PC-3 (cell line): Measurements from ENCODE around the gene PACSIN2. TPM values are rescaled to one million over a fixed set of nuclear protein-coding genes. Genes with fewer than 3 reads are reported as not detected.
"Not testable (repeated sequence)": the region's sequence is repeated elsewhere in the genome, so short reads cannot be mapped to it uniquely, and the experiment has no call there.

Source experiments
- ATAC-seq: fragments of 200-7000 bp; cut with Tn5 transposase; 2 replicates; pipeline ENCODE4 v1.9.1; 2020; ENCODE audit warnings: mild to moderate bottlenecking, moderate library complexity
- BruUV-seq: library from RNA; stranded (reverse); fragments of 400-500 nt; replicated peaks from 2 replicates; lab custom pipeline; 2021; lab: Mats Ljungman, UMichigan
- CTCF ChIA-PET: fragments of 300-600 bp; sonication (Branson Sonifier 250); formaldehyde crosslinking; loops from one replicate; lab custom pipeline; 2022; ENCODE audit warnings: antibody characterized with exemption; lab: Charles Lee
- POLR2A ChIA-PET: fragments of 300-600 bp; sonication (Branson Sonifier 250); formaldehyde crosslinking; loops from one replicate; lab custom pipeline; 2022; ENCODE audit warnings: antibody characterized with exemption; ENCODE audit not compliant: unreplicated experiment; lab: Charles Lee
- DNase-seq: peaks from one replicate; pipeline ENCODE4 v3.0.0-alpha.2; 2015
- H2AFZ ChIP-seq: fragments of 300-600 bp; sonication (generic); 2 replicates; pipeline ENCODE4 v1.6.0; 2016; ENCODE audit warnings: antibody characterized with exemption, low read length
- H3F3A ChIP-seq: fragments of 300-600 bp; sonication (generic); one replicate; pipeline ENCODE4 v1.6.0; 2017; ENCODE audit warnings: antibody characterized with exemption, low read length, control low read depth, mild to moderate bottlenecking; ENCODE audit not compliant: unreplicated experiment
- H3K27ac ChIP-seq: fragments of 300-600 bp; sonication (generic); 2 replicates; pipeline ENCODE4 v1.5.1; 2016; ENCODE audit warnings: mild to moderate bottlenecking, low read length
- H3K27me3 ChIP-seq: fragments of 300-600 bp; sonication (generic); 2 replicates; pipeline ENCODE4 v1.6.1; 2016; ENCODE audit warnings: low read length, mixed read lengths
- H3K36me3 ChIP-seq: fragments of 300-600 bp; sonication (generic); 2 replicates; pipeline ENCODE4 v1.6.1; 2016; ENCODE audit warnings: low read depth, mixed run types, low read length, mixed read lengths
- H3K4me1 ChIP-seq: fragments of 300-600 bp; sonication (generic); 2 replicates; pipeline ENCODE4 v1.5.1; 2016; ENCODE audit warnings: low read length; ENCODE audit not compliant: insufficient read depth
- H3K4me2 ChIP-seq: fragments of 300-600 bp; sonication (generic); 2 replicates; pipeline ENCODE4 v1.6.0; 2016; ENCODE audit warnings: low read length
- H3K4me3 ChIP-seq: fragments of 300-600 bp; sonication (generic); 2 replicates; pipeline ENCODE4 v1.5.1; 2016; ENCODE audit warnings: mild to moderate bottlenecking, low read length, mixed read lengths
- H3K79me2 ChIP-seq: fragments of 300-600 bp; sonication (generic); 2 replicates; pipeline ENCODE4 v1.6.1; 2017; ENCODE audit warnings: low read length, mixed read lengths
- H3K9ac ChIP-seq: fragments of 300-600 bp; sonication (generic); 2 replicates; pipeline ENCODE4 v1.6.0; 2016; ENCODE audit warnings: mild to moderate bottlenecking, low read length
- H3K9me2 ChIP-seq: fragments of 300-600 bp; sonication (generic); replicated peaks from 2 replicates; pipeline ENCODE4 v1.6.1; 2016; ENCODE audit warnings: mixed run types, low read length, mixed read lengths
- H3K9me3 ChIP-seq: fragments of 300-600 bp; sonication (generic); 2 replicates; pipeline ENCODE4 v1.6.1; 2016; ENCODE audit warnings: low read length, mixed read lengths
- H4K20me1 ChIP-seq: fragments of 300-600 bp; sonication (generic); 2 replicates; pipeline ENCODE4 v1.6.1; 2016; ENCODE audit warnings: low read length, mixed read lengths
- EZH2 ChIP-seq: fragments of 300-600 bp; sonication (generic); IDR thresholded peaks from one replicate; pipeline ENCODE4 v1.6.1; 2017; ENCODE audit warnings: antibody characterized with exemption, mild to moderate bottlenecking, low read length; ENCODE audit not compliant: unreplicated experiment
- EZH2phosphoT487 ChIP-seq: fragments of 300-600 bp; sonication (generic); IDR thresholded peaks from 2 replicates; pipeline ENCODE4 v1.6.1; 2018; ENCODE audit warnings: mild to moderate bottlenecking, antibody characterized with exemption, low read length, borderline replicate concordance
- intact Hi-C: fragments of 100-400 bp; cut with micrococcal nuclease; formaldehyde crosslinking; loops from 2 replicates; pipeline ENCODE4 v1.9.0; 2023
- total RNA-seq: library from RNA; depleted of rRNA; stranded (reverse); fragments of >200 nt; gene quantifications from 2 replicates; pipeline ENCODE4 v1.2.3, GENCODE V29; 2014
- TF ChIP-seq, protein P1 (sequence below): fragments of 300-600 bp; sonication (generic); conservative IDR thresholded peaks from 2 replicates; pipeline ENCODE4 v1.5.1; 2017; ENCODE audit warnings: antibody characterized with exemption, low read depth, mild to moderate bottlenecking, low read length

PACSIN2 gene
- total RNA-seq, 1 experiment from 2014 or later: 25.7 TPM

- Histone ChIP-seq H3K79me2 (peaks cover 57% of the 10 kb centered on the region), H3F3A (no peaks in the 10 kb centered on the region), H3K27me3 (no peaks in the 10 kb centered on the region), H3K9me2 (no peaks in the 10 kb centered on the region), H3K27ac (no peak overlapping the region), H3K4me2 (no peak overlapping the region), H3K9ac (no peak overlapping the region), H3K4me3 (no peak overlapping the region), H3K36me3 (no peaks in the 10 kb centered on the region), H3K4me1 (peaks cover 19% of the 10 kb centered on the region), H3K9me3 (no peaks in the 10 kb centered on the region), H4K20me1 (no peaks in the 10 kb centered on the region), H2AFZ (no peak overlapping the region)
- no TSS peak for BruUV-seq
- DNase-seq (no peak), ATAC-seq (no peak)
- CTCF ChIA-PET: no interaction called here
- intact Hi-C loops: no loop called here
- POLR2A ChIA-PET: no interaction called here
- TF ChIP-seq, protein P1, sequence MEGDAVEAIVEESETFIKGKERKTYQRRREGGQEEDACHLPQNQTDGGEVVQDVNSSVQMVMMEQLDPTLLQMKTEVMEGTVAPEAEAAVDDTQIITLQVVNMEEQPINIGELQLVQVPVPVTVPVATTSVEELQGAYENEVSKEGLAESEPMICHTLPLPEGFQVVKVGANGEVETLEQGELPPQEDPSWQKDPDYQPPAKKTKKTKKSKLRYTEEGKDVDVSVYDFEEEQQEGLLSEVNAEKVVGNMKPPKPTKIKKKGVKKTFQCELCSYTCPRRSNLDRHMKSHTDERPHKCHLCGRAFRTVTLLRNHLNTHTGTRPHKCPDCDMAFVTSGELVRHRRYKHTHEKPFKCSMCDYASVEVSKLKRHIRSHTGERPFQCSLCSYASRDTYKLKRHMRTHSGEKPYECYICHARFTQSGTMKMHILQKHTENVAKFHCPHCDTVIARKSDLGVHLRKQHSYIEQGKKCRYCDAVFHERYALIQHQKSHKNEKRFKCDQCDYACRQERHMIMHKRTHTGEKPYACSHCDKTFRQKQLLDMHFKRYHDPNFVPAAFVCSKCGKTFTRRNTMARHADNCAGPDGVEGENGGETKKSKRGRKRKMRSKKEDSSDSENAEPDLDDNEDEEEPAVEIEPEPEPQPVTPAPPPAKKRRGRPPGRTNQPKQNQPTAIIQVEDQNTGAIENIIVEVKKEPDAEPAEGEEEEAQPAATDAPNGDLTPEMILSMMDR: no peak
- no peak for TF ChIP-seq EZH2
- TF ChIP-seq EZH2phosphoT487: no peak
Measured at GRCh38 chr22:42955848-42956247, 59.1 kb downstream of the PACSIN2 start.

DNA sequence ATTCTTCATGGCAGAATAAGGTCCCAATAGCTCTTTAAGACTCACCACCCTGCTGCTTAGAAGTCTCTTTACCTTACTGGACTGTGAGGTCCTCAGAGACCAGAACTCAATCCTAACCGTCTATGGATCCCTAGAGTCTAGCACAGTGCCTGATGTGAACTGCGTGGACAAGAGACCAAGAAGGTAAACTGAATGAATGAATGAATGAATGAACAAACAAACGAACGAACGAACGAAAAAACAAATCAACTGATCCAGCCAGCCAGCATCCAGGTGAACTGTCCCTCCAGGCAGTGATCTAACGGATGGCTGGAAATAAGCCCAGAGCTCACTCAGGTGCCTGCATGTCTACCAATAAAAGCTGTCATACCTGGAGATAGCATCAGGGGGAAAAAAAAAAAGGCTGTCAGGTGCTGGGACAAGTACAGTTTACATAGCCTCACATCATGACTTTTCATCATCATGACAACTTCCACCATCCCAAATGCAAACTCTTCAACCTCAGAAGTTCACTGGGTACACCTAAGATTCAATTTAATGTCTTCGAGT is 59.8 kb downstream of the PACSIN2 start:
- Histone ChIP-seq H3K4me1 (peaks cover 19% of the 10 kb centered on the region), H3K36me3 (no peaks in the 10 kb centered on the region), H3K4me2 (no peak overlapping the region), H4K20me1 (no peaks in the 10 kb centered on the region), H3K27ac (no peak overlapping the region), H3K27me3 (no peaks in the 10 kb centered on the region), H2AFZ (no peak overlapping the region), H3K79me2 (peaks cover 58% of the 10 kb centered on the region), H3F3A (no peaks in the 10 kb centered on the region), H3K9me3 (no peaks in the 10 kb centered on the region), H3K4me3 (no peak overlapping the region), H3K9me2 (no peaks in the 10 kb centered on the region), H3K9ac (no peak overlapping the region)
- intact Hi-C loops: no loop called here
- TF ChIP-seq EZH2phosphoT487: no peak
- TF ChIP-seq EZH2: no peak
- TF ChIP-seq, protein P1: no peak
- DNase-seq (peak; percentile 49), ATAC-seq (no peak)
- no TSS peak for BruUV-seq
- ChIA-PET CTCF (no interaction called here), POLR2A (no interaction called here)

DNA sequence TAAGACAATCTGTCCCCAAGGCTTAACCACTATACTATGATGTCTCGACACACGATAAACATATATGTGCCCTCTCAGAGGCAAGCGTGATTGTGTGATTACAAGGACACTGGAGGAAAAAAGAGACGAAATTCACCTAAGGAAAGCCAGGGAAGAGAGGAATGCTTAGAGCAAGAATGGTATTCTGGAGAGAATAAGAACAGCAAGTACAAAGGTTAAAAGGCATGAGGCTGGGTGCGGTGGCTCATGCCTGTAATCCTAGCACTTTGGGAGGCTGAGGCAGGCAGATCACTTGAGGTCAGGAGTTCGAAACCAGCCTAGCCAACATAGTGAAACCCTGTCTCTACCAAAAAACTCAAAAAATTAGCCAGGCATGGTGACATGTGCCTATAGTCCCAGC is 61.2 kb downstream of the PACSIN2 start:
- H3K9ac ChIP-seq, H4K20me1 ChIP-seq, POLR2A ChIA-PET, ATAC-seq, DNase-seq, H3K4me2 ChIP-seq, H3K9me3 ChIP-seq, CTCF ChIA-PET, H3K27me3 ChIP-seq, H3F3A ChIP-seq, intact Hi-C loops, BruUV-seq, H3K27ac ChIP-seq, H3K9me2 ChIP-seq, H3K36me3 ChIP-seq, H3K4me3 ChIP-seq, H2AFZ ChIP-seq: not testable (repeated sequence)
- Histone ChIP-seq H3K79me2 (peaks cover 65% of the 10 kb centered on the region), H3K4me1 (peaks cover 28% of the 10 kb centered on the region)
